Stomach (tissue), 4 donors: ENCODE data around the gene SRGAP2B.
"Not testable (repeated sequence)": the region's sequence is repeated elsewhere in the genome, so short reads cannot be mapped to it uniquely, and the experiment has no call there.

ENCODE experiments used
- POLR2A ChIP-seq, 4 donors: fragments of 450-650 bp; IDR thresholded peaks; one replicate each; pipeline ENCODE4 v1.6.1; 2016; ENCODE audit warnings: antibody characterized with exemption in 4 of 4, control low read depth in 2 of 4, mild to moderate bottlenecking in 1 of 4, moderate library complexity in 1 of 4
- POLR2AphosphoS5 ChIP-seq, 3 donors: sonication (generic); formaldehyde crosslinking; IDR thresholded peaks; one replicate each; pipeline ENCODE4 v1.6.1; 2016; ENCODE audit warnings: antibody characterized with exemption in 3 of 3
- TF ChIP-seq, protein P1 (sequence below), 7 experiments: fragments of 450-650 bp in 4 of 7; fragments of 200-600 bp in 3 of 7; sonication (generic) in 3 of 7; IDR thresholded peaks; one replicate each; pipeline ENCODE4 v1.5.1; 2016 to 2019; ENCODE audit warnings: antibody characterized with exemption in 7 of 7, control low read depth in 2 of 7, mild to moderate bottlenecking in 1 of 7

- TF ChIP-seq, protein P1, sequence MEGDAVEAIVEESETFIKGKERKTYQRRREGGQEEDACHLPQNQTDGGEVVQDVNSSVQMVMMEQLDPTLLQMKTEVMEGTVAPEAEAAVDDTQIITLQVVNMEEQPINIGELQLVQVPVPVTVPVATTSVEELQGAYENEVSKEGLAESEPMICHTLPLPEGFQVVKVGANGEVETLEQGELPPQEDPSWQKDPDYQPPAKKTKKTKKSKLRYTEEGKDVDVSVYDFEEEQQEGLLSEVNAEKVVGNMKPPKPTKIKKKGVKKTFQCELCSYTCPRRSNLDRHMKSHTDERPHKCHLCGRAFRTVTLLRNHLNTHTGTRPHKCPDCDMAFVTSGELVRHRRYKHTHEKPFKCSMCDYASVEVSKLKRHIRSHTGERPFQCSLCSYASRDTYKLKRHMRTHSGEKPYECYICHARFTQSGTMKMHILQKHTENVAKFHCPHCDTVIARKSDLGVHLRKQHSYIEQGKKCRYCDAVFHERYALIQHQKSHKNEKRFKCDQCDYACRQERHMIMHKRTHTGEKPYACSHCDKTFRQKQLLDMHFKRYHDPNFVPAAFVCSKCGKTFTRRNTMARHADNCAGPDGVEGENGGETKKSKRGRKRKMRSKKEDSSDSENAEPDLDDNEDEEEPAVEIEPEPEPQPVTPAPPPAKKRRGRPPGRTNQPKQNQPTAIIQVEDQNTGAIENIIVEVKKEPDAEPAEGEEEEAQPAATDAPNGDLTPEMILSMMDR (IDR thresholded peaks at IDR 0.05): not testable (repeated sequence)
- TF ChIP-seq POLR2AphosphoS5, POLR2A (IDR thresholded peaks at IDR 0.05): not testable (repeated sequence)
These were observed 164.9 kb downstream of the SRGAP2B start for GRCh38 chr1:144930085-144930777.
